IPS DF 4.7 (cell line): ENCODE measurements around the gene GPR61.

Experiments
- DNase-seq: peaks from one replicate; pipeline ENCODE4 v3.0.0-alpha.2; 2013; ENCODE audit warnings: low spot score; ENCODE audit errors: extremely low read depth

The GPR61 gene

DNA sequence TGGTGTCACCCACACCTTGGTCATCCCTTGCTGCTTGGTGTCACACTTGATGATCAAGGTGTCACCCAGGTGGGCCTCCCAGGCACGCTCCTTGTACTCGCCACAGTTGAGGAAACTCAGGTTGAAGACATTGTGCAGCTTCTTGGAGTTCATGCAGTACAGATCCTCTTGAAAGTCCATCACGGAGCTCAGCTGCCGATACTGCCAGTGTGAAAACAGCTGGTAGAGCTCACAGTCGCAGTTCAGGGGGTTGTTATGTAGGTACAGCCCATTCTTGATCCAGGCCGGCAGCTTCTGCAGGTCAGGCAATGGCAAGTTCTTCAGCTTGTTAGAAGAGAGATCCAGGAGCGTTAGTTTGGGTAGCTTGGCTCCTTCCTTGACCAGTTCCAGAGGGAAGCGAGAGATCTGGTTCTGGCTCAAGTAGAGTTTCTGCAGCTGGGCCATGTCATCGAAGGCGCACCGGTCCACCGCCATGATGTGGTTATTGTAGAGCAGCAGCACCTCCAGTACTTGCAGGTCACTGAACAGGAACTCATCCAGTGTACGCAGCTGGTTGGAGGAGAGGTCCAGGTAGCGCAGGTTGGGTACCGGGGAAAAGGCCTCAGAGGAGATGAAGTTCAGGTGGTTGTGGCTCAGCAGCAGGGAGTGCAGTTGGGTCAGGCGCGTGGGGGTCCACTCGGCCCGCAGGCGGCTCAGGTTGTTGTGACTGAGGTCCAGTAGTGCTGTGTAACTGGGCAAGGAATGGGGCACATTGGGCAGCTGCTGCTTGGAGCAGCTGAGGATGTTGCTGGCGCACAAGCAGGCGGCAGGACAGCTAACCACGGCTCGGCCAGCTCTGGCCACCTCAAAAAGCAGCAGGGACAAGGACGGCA, 31.4 kb upstream of the GPR61 start:
- DNase-seq: no peak

DNA sequence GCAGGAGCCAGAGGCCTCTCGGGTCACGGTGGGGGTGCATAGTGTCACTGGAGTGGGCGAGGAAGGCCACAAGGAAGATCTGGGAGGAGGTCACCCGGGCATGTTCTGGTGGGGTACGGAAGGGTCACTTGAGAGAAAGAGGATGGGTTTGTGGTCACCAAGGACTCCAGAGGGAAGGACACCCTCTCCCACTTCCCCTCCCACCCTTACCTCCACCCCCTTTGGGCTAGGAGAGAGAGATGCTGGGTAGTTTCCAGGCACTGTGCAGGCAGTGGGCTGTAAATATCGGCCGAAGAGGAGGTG, 30.8 kb upstream of the GPR61 start:
- no peak for DNase-seq

DNA sequence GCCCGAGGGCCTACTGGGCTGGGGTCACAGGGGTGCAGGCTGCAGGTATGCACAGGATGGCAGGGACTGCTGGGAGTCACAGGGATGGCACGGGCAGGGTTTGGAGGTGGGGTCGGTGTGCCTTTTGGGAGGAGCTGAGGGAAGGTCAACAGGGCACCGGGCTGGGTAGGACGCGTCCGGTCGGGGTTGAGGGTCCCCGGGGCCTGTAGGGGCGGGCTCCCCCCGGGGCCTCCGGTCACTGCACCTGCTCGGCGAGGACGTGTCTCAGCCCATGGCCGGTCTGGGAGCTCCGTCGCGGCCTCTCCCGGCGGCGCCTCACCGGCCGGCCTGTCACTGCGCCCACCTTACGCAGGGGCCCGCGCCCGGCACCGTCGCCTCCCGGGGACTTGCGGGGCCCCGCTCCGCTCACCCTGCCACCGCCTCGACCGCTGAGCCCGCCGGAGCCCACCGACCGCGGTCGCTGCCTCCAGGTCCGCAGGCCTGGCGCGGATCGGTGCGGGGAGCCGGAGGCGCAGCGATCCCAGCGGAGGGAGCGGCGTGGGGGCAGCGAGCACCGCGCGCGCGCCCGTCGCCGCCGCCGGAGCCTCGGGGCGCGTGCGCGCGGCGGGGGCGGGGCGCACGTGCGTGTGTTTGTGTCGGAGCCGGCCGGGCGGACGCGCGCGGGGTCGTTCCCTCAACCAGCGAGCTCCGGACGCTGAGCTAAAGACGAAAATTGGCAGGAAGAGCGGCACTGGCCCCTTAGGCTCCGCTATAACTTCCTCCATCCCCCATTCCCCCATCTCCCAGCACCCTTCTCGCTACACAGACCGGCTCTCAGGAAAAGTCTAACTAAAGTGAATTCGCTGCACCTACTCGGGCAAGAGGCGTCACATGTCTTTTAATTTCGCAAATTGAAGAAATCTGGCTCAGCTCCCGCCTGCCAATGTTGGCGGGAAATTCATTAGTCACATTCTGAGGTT, 30.2 kb upstream of the GPR61 start, which contains the start of gene AMIGO1:
AMIGO1 (minus strand) TSS at position 552 of the 959 bp plus-strand sequence. CDS start 815 bp downstream, outside the sequence.
- DNase-seq: no peak

DNA sequence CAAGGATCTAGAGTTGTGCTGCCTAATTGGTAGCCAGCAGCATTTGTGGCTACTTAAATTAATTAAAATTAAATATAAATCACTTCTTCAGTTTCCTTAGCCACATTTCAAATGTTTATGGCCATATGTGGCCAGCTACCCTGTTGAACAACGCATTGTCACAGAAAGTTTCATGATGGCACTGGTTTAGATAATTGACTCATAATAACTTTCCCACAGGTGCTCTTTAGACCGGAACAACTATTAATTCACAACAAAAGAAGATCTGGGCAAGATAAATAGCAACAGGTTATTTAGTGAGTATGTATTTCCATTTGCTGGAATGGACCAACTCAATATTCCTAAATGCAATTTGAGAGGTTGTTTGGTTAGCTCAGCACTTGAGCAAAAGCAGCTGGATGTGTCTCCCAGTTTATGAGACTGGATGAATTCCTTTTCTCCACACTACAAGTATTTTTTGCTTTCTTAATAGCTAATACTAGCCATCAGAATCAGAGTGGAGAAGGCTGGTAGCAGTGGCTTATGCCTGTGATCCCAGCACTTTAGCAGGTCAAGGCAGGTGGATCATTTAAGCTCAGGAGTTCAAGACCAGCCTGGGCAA, 26.5 kb upstream of the GPR61 start:
- DNase-seq: no peak

DNA sequence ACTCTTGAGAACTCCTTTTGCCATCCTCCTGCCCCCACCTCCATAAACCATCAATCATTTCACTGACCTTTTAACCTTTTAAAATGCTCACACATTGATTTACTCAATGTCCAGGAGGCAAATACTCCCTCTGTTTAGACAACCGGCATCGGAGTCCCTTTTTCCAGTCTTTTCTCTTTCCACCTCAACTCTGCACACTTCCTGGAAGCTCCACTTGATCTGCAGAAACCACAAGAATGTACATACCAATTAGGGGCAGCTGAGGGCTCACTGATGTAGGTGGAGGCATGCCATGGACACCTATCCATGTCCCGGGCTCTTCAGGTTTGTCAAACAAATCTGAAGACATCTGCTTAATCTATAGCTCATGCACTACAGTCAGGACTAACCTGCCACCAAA, 24.8 kb upstream of the GPR61 start:
- no peak for DNase-seq

DNA sequence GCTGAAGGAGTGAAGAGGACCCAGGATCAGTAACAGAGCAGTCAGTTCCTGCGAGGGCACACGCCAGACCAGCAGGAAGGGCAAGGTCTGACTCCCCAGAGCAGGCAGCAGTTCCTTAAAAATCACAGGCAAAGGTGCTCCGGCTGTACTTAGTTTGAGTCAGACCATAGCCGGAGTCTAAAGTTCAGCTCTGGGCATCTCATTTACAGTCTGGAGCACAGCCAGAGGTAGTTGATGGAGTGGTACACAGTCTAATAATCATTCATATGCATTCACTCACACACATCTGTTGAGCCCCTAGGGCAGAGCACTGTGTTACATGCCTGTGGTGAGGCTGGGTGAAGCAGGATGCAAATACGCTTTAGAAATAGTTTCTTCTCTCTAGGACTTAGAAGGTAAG, 22.8 kb upstream of the GPR61 start:
- no peak for DNase-seq

DNA sequence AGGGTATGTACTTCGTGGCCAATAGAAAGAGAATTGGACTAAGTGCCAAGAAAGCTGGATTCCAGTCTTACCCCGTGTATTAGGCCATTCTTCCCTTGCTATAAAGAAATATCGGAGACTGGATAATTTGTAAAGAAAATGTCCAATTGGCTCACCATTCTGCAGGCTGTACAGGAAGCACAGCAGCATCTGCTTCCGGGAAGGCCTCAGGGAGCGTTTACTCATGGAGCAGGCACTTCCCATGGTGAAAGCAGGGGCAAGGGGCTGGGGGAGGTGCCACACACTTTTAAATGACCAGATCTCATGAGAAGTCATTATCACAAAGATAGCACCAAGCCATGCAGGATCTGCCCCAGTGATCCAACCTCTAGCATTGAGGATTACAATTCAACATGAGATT, 22.3 kb upstream of the GPR61 start:
- no peak for DNase-seq

DNA sequence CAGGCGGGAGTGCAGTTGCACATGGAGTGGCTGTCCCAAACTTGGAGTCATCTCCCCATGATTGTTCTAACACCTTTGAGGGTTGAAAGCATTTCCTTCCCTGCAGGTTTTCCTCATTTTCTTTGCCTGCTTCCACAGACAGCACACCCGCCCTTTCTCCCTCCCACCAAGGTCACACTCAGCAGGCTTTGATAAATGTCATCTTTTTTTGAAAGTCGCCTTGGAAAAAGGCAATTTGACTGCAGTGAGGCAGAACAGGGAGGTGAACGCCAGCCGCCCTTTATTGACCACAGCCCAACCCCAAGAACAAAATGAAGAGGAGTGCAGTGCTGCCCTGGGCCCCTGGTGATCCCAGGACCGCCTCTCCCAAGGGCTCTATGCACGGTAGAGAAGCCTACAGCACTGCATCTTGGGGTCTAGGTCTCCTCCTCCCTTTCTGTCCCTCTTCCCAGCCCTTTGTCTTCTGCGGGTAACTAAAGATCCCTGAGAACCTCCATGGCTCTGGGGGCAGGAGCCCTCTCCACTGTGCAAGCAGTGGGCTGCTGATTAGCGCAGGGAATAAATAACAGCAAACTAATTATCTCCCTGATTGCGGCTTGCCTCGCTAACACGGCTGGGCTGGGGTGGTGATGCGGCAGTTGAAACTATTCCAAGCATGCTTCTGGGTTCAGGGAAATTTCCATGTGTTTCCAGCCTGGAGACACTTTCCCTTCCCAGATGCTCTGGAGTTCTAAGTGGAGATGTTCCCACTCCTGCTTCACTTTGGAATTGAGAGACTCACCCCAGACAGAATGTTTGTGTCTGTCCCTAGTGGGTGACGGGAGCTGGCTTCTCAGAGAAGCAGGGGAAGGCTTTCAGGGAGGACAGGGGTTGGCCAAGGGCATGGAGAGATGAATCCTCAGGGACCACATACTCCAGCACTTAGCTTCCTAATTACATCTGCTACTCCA, 18.4 kb upstream of the GPR61 start:
- DNase-seq: no peak

DNA sequence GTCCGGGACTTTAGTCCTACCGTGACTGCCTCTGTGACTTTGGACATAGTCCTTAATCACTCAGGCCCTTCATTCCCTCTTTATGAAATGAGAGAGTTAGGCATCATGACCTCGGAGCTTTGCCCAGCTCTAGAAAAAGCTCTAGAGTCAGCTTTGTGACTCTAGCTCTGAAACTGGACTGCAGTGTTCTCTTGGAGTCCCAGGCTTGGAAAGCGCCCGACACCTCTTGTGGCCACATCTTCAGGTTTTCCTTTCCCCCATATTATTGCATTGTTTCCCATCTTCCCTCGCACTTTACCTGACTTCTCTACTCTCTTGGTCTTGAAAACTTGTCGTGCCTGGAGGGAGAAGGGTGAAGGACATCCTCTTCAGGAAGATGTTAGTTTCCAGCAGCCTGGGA, 17.6 kb upstream of the GPR61 start:
- DNase-seq: no peak

DNA sequence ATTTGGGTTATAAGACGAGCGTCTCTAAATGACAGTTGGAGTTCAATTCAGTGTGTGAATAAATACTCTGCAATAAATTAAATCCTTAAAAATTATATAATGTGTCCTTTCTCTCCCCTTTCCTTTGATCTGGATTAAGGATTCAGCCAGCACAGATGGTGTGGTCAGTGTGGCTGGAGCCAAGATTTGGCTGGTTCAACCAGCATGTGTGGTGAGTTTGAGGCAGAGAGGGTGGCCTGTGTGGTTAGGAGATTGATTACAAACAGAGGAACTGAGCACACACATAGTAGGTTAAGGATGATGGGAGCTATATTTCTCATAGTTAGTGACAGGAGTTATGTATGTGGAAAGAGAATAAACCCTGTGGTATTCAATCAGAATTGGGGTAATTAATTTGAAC, 16.0 kb upstream of the GPR61 start:
- DNase-seq: no peak

DNA sequence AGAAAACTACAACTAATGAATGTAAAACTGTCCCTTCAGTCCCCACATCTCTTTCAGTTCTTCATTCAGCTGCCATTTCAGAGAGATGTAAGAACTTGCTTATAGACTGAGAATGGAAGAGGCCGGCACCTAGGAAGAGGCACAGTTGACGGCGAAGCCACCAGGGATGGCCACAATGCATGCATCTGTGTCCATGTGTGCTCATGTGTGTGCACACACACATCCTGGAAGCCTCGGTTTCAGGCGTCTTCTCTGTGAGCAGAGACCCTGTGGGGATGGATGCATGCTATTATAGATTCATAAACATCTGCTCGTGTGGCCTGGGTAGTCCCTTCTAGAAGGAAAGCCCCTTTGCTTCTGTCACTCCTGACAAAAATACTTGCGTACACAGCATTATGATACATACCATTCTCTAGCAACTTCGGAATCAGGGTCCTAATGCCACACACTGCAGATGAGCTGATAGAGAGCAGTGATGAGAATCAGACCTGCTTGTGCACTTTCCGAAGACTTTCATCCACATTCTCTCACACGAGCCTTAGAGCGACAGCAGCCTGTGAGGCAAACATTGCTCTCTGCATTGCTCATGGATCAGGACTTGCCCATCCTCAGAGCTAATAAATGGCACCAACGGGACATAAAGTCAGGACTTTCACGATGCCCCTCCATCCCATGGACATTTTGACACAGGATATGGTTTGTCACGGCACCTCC, 12.4 kb upstream of the GPR61 start:
- no peak for DNase-seq

DNA sequence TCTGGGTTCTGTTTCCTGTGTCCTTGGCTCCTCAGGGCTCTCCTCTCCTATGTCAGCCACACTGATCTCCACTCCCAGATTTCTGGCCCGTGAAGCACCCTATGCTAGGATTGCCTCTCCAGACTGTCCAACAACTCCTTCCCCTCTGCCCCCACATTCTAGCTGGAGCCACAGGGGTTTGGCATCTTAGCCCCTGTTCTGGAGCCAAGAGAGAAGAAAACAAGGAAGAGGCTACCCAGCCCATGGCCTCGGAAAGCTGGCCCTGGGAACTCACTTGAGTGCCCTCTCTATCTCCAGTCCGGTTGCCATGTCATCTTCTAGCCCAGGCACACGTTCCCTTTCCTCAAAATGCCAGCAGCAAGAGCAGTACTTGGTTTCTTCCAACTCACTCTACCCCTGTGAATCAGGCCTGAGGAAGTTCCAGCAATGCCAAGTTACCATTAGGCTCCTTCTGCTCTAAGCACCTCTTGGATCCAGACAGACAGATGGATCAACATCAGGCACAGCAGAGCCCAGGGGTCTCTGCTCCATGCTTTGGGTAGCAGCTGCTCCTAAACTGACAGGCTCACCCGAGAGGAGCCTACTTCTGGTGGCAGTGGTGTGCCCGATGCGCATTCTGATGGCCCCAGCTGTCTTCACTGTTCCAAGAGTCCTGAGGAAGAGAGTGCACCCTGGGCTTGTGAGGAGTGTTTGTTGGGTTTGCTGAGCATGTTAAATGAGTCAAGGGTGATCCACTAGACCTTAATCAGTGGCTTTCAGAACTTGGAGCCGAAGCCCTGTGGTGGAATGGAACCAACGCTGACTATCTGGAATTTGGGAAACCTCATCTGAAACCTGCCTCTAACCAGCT, 11.6 kb upstream of the GPR61 start:
- no peak for DNase-seq

DNA sequence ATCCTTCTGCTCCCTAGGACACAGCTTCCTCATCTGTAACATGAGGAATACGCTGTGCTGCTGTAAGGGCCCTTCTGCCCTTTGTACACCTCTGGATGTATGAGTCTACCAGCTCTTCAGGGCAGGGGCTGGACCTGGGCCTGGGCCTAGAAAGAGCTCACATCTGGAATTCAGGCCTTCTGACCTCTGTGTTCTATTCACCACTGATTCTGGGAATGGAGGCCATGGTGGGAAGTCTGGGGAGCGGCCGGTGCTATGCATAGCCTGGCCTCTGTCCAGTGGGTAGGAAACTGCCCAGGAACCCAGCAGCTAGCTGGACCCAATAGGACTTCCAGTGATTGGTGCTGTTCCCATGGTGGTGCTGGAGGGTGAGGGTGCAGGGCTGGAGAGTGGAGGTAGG, 11.0 kb upstream of the GPR61 start:
- DNase-seq: no peak

DNA sequence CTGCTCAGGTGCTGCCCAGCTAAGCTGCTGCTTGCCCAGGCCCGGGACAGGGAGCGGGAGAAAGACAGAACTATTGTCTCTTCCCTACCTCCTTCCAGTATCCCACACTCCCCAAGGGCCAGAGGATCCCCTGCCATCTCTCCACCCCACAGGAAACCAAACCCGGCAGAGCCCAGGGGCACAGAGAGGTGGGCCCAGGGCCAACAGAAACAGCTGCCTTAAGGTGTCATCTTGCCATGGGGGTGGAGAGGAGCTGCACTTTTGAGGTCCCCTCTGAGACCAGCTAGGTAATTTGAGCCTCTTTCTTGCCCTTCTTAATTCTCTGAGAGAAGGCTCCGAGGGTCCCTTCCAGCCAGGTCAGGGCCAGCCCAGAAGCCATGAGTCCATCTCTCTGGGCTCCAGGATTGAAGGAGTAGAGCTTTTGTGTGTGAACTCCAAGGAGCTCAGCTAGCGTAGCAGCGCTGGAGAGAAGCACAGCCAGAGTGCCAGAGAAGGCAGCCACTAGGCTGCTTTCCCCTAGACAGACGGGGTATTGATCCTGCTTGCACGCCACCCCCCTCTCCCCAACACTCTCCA, 9.7 kb upstream of the GPR61 start:
- no peak for DNase-seq

DNA sequence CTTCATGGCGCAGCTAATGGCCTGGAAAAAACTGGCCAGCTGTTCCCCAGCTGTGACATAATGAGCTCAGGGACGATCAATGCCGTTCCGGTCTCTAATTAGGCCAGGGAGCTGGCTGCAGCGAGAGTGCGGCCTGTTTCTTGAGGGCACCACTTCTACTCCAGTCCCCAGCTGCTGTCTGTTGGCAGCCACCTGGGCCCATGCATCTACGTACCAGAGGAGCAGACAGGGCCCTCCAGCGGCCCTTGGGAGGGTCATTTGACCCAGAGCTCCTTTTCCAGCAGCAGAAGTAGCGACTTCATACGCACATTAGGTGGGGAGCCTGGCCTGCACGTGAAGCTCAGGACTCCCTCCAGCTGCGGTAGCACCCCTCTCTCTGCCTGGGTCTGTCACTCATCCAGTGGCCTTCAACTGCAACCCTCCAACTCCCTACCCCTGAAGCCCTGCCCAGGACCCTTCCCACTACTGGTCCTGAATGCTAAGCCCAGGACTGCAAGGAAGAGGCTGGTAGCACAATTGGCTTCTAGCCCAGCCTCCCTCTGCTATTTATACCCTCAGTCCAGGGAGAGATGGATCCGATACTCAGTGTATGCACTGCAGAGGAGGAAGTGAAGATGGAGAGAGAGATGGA, 9.1 kb upstream of the GPR61 start:
- DNase-seq: no peak

DNA sequence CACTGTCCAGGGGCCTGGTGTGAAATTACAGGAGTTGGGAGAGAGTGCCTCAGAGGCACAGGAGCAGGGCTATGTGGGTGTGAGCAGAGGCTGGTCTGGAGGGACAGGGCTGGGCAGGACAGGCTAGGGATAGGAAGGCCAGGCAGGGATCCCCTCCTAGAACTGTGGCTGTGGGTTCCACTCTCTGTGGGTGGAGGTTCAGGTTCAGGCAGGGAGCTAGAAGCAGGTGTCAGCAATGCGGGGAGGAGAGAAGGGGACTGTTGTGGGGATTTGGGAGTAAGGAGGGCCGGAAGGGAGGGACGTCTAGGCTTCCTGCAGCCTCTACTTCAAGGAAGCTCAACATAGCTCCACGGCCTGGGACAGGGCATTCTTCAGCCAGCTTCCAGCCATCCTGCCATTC, 8.3 kb upstream of the GPR61 start:
- no peak for DNase-seq

DNA sequence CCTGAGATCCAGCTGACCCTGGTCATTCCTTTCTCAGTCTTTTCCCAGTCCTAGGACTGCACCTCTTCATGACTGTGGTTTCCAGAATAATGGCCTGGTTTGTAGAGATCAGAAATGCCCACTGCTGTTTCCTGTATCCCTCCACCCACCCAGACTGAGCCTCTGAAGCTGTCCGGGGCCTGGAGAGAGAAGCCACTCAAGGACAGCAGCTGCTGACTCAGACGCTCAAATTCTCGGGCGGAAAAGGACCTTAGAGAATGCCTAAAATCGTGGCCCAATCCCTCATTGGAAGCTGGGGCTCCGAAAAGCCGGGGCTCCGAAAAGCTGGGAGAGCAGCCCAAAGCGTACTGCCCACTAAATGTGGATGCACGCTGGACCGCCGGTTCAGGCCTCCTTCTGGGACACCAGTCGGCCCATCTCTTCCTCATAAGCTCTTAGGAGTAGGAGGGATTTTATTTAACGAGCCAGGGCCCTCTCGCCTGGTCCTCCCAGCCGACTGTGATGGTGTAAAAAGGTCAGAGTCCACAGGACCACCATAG, 7.8 kb upstream of the GPR61 start:
- no peak for DNase-seq
